ENCODE measurements around the gene VEGFC.

VEGFC gene

DNA sequence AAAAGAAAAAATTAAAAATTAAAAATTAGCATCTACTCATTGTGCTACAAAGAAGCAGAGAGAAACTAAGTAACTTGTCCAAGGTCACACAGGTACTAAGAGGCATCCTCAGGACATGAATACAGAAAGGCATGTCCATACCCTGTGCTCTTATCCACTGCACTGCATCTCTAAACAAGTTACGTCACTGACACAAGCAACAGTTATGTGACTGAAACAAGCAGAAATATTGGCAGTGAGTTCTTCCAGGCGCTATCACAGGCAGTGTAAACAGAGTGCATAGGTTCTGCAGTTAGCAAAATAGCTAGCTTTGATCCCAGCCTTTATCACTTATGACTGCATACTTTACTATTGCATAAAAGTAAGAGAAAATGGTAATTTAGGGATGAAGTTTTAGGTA, 7.9 kb downstream of the VEGFC start:
- no peak overlapping the region for H3K4me3 ChIP-seq (ENCODE audit: low read depth, low read length)
- DNase-seq (ENCODE audit: low read depth) = no peak
- in situ Hi-C loops (cut with HindIII; ENCODE audit: low sequenced_read_pairs) = loop anchor here (25.0 kb wide), 2 partner anchors 252 to 398 kb away; no protein-coding TSS in a partner anchor
- TF ChIP-seq, protein P1, sequence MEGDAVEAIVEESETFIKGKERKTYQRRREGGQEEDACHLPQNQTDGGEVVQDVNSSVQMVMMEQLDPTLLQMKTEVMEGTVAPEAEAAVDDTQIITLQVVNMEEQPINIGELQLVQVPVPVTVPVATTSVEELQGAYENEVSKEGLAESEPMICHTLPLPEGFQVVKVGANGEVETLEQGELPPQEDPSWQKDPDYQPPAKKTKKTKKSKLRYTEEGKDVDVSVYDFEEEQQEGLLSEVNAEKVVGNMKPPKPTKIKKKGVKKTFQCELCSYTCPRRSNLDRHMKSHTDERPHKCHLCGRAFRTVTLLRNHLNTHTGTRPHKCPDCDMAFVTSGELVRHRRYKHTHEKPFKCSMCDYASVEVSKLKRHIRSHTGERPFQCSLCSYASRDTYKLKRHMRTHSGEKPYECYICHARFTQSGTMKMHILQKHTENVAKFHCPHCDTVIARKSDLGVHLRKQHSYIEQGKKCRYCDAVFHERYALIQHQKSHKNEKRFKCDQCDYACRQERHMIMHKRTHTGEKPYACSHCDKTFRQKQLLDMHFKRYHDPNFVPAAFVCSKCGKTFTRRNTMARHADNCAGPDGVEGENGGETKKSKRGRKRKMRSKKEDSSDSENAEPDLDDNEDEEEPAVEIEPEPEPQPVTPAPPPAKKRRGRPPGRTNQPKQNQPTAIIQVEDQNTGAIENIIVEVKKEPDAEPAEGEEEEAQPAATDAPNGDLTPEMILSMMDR (IDR thresholded peaks at IDR 0.05; ENCODE audit: low read depth, low read length, missing control alignments) = no peak

DNA sequence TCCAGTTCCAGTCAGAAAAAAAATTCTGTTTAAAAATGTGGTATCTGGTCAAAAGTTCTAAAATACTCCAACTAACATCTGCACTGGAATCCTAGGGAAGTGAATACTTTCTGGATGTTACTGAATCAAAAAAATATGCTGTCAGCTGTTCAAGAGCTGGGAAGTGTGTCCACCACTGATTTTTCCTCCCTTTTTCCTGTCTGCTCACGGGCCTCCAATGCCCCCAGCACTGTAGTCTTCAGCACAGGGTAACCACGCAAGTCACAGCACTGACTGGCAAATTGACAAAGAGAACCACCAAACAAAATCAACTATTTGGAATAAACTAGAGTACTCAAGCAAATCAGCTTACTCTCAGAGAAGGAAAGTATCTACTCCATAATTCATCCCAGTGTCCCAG, 9.9 kb downstream of the VEGFC start:
- no peak for DNase-seq (ENCODE audit: low read depth)
- no peak overlapping the region for H3K4me3 ChIP-seq (ENCODE audit: low read depth, low read length)
- in situ Hi-C loops (cut with HindIII; ENCODE audit: low sequenced_read_pairs) = loop anchor here (25.0 kb wide), 2 partner anchors 255 to 395 kb away; no protein-coding TSS in a partner anchor
- TF ChIP-seq, protein P1 (IDR thresholded peaks at IDR 0.05; ENCODE audit: low read depth, low read length, missing control alignments) = no peak

DNA sequence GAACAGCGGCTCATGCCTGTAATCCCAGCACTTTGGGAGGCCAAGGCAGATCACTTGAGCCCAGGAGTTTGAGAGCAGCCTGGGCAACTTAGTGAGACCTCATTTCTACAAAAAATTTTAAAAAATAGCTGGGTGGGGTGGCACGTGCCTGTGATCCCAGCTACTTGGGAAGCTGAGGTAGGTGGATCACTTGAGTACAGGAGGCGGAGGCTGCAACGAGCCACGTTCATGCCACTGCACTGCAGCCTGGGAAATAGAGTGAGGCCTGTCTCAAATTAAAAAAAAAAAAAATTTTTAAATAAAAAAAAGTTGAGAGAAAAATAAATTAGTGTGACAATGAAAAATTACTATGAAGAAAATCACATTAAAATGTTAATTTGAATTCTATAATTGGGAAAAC, 10.5 kb downstream of the VEGFC start:
- no peak for DNase-seq (ENCODE audit: low read depth)
- no peak overlapping the region for H3K4me3 ChIP-seq (ENCODE audit: low read depth, low read length)
- in situ Hi-C loops (cut with HindIII; ENCODE audit: low sequenced_read_pairs) = loop anchor here (25.0 kb wide), 2 partner anchors 255 to 395 kb away; no protein-coding TSS in a partner anchor
- TF ChIP-seq, protein P1 (IDR thresholded peaks at IDR 0.05; ENCODE audit: low read depth, low read length, missing control alignments) = no peak

DNA sequence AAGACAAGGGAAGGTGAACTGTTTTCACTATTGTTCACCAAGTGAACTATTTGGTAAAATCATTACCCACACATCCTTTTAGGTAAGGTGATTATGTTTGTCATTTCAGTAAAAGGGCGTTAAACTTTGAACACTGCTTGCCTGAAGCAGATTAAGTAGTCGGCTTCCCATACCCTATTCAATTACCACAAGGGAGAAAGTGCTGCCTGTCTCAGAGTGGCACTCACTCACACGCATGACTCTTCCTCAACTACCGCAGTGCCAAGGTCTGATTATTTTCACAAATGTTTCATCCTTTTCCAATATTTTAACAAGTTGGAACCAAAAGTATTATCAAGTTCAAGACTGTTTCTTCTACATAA, 11.0 kb downstream of the VEGFC start:
- in situ Hi-C loops (cut with HindIII; ENCODE audit: low sequenced_read_pairs) = loop anchor here (25.0 kb wide), 2 partner anchors 256 to 394 kb away; no protein-coding TSS in a partner anchor
- TF ChIP-seq, protein P1 (IDR thresholded peaks at IDR 0.05; ENCODE audit: low read depth, low read length, missing control alignments) = no peak
- no peak overlapping the region for H3K4me3 ChIP-seq (ENCODE audit: low read depth, low read length)
- DNase-seq (ENCODE audit: low read depth) = no peak

DNA sequence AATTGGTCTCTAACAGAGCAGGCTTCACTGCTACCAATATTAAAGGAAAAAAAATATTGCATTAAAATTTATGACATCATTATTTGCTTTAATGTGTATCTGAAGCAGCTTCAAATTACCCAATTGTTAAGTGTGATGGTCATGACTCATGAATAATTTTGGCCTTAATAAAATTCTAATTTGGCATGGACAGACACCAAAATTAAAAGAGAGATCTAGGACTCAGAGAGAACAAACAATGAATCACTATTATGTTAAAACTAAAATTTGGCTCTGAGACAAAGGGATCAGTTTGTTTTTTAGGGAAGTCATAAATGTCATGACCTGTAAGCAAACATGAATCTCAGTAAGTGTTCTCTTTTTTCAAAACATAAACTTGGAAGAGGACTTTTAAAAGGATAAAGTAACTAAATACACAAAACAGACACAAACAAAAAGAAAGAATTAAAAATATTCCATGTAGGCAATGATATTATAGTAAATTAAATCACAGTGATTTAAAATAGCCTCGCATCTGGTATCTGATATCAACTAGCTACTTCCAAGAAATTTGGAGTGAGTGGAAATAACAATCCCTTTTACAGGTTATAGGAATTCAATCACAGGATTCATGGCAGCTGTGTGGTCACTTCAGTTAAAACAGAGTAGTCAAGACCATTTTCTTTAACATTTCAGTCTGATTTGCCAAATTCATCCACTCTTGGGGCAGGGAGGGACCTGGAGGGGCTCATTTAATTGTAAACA, 11.6 kb downstream of the VEGFC start:
- in situ Hi-C loops (cut with HindIII; ENCODE audit: low sequenced_read_pairs) = loop anchor here (25.0 kb wide), 2 partner anchors 256 to 394 kb away; no protein-coding TSS in a partner anchor
- DNase-seq (ENCODE audit: low read depth) = no peak
- TF ChIP-seq, protein P1 (IDR thresholded peaks at IDR 0.05; ENCODE audit: low read depth, low read length, missing control alignments) = no peak
- H3K4me3 ChIP-seq (ENCODE audit: low read depth, low read length) = no peak overlapping the region

DNA sequence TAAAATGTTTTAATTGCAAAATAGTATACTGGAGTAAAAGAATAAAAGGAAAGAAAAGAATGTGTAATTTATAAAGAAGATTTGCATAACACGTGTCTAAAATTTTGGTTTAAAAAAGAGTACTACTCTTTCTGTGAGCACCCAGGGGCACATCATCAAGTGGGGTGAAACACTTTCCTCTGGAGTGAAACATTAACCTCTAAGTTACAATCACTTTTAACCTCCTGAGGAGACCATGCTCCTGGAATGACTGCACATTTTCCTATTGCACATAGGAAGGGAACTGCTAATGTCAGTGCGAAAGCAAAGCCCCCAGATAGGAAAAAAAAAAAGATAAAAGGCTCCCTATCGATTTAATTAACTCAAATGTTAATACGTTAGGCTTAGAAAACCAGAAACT, 13.3 kb downstream of the VEGFC start:
- H3K4me3 ChIP-seq (ENCODE audit: low read depth, low read length) = no peak overlapping the region
- TF ChIP-seq, protein P1 (IDR thresholded peaks at IDR 0.05; ENCODE audit: low read depth, low read length, missing control alignments) = no peak
- DNase-seq (ENCODE audit: low read depth) = no peak
- in situ Hi-C loops (cut with HindIII; ENCODE audit: low sequenced_read_pairs) = loop anchor here (25.0 kb wide), 2 partner anchors 258 to 392 kb away; no protein-coding TSS in a partner anchor

Measured in astrocyte of the cerebellum (primary cell).